Nephron progenitor cell (in vitro differentiated cells): ENCODE results near the gene ALOX12B.
A peak's percentile ranks its signal among the peaks of the same experiment; 100 is the strongest.

Experiments
- DNase-seq: peaks from one replicate; pipeline ENCODE4 v3.0.0; 2021
- H3K27ac Mint-ChIP-seq: 2 replicates; pipeline ENCODE4 v1.8.0; 2021; ENCODE audit warnings: mild to moderate bottlenecking, moderate library complexity, mixed read lengths
- H3K27me3 Mint-ChIP-seq: 2 replicates; pipeline ENCODE4 v1.8.0; 2021; ENCODE audit warnings: mild to moderate bottlenecking, low read depth, mixed read lengths; ENCODE audit not compliant: poor library complexity
- H3K36me3 Mint-ChIP-seq: 2 replicates; pipeline ENCODE4 v1.8.0; 2021; ENCODE audit warnings: low read depth, mixed read lengths
- H3K4me1 Mint-ChIP-seq: 2 replicates; pipeline ENCODE4 v1.8.0; 2021; ENCODE audit warnings: mixed read lengths
- H3K4me3 Mint-ChIP-seq: 2 replicates; pipeline ENCODE4 v1.8.0; 2021; ENCODE audit warnings: mild to moderate bottlenecking, moderate library complexity, mixed read lengths
- H3K9me3 Mint-ChIP-seq: 2 replicates; pipeline ENCODE4 v1.8.0; 2021; ENCODE audit warnings: mild to moderate bottlenecking, moderate library complexity, mixed read lengths
- CTCF ChIP-seq: fragments of 200-600 bp; sonication (generic); IDR thresholded peaks from 2 replicates; pipeline ENCODE4 v1.5.0; 2021; ENCODE audit warnings: antibody characterized with exemption

Gene ALOX12B

GRCh38 chr17:8072729-8073461, 14.6 kb downstream of the ALOX12B start:
- Mint-ChIP-seq H3K27ac (no peak overlapping the region), H3K4me1 (peaks cover 28% of the 10 kb centered on the region), H3K27me3 (peaks cover 100% of the 10 kb centered on the region), H3K9me3 (peaks cover 3% of the 10 kb centered on the region), H3K36me3 (no peaks in the 10 kb centered on the region), H3K4me3 (peak overlapping the region; percentile 78)
- DNase-seq = peak; percentile 33
- no peak for TF ChIP-seq CTCF

- TF ChIP-seq CTCF = no peak
- peak; percentile 28 for DNase-seq
- no peaks in the 10 kb centered on the region for H3K9me3 Mint-ChIP-seq
- H3K4me3 Mint-ChIP-seq = peak overlapping the region; percentile 71
- H3K4me1 Mint-ChIP-seq = peaks cover 28% of the 10 kb centered on the region
- no peaks in the 10 kb centered on the region for H3K36me3 Mint-ChIP-seq
- no peak overlapping the region for H3K27ac Mint-ChIP-seq
- H3K27me3 Mint-ChIP-seq = peaks cover 100% of the 10 kb centered on the region
Measured at GRCh38 chr17:8072341-8072728, 15.2 kb downstream of the ALOX12B start.

GRCh38 chr17:8071496-8071895, 16.0 kb downstream of the ALOX12B start:
- no peaks in the 10 kb centered on the region for H3K36me3 Mint-ChIP-seq
- TF ChIP-seq CTCF = no peak
- no peaks in the 10 kb centered on the region for H3K9me3 Mint-ChIP-seq
- no peak overlapping the region for H3K4me3 Mint-ChIP-seq
- H3K27ac Mint-ChIP-seq = no peak overlapping the region
- no peak for DNase-seq
- peaks cover 28% of the 10 kb centered on the region for H3K4me1 Mint-ChIP-seq
- H3K27me3 Mint-ChIP-seq = peaks cover 100% of the 10 kb centered on the region

- DNase-seq = no peak
- no peak for TF ChIP-seq CTCF
- Mint-ChIP-seq H3K27ac (no peak overlapping the region), H3K27me3 (peaks cover 100% of the 10 kb centered on the region), H3K9me3 (no peaks in the 10 kb centered on the region), H3K36me3 (no peaks in the 10 kb centered on the region), H3K4me3 (no peak overlapping the region), H3K4me1 (peaks cover 25% of the 10 kb centered on the region)
Measured at GRCh38 chr17:8069587-8069860, 18.0 kb downstream of the ALOX12B start.

GRCh38 chr17:8068736-8069586, 18.6 kb downstream of the ALOX12B start:
- no peak for DNase-seq
- no peaks in the 10 kb centered on the region for H3K36me3 Mint-ChIP-seq
- no peak for TF ChIP-seq CTCF
- no peak overlapping the region for H3K4me3 Mint-ChIP-seq
- H3K27ac Mint-ChIP-seq = no peak overlapping the region
- H3K9me3 Mint-ChIP-seq = no peaks in the 10 kb centered on the region
- peaks cover 100% of the 10 kb centered on the region for H3K27me3 Mint-ChIP-seq
- peaks cover 20% of the 10 kb centered on the region for H3K4me1 Mint-ChIP-seq

GRCh38 chr17:8067806-8068205, 19.7 kb downstream of the ALOX12B start:
- Mint-ChIP-seq H3K4me3 (no peak overlapping the region), H3K36me3 (no peaks in the 10 kb centered on the region), H3K27me3 (peaks cover 99% of the 10 kb centered on the region), H3K4me1 (peaks cover 18% of the 10 kb centered on the region), H3K9me3 (no peaks in the 10 kb centered on the region), H3K27ac (no peak overlapping the region)
- no peak for TF ChIP-seq CTCF
- no peak for DNase-seq
